ENCODE measurements around the gene MORN2. TPM values are rescaled to one million over a fixed set of nuclear protein-coding genes. Genes with fewer than 3 reads are reported as not detected.

Gene MORN2
- total and polyA plus RNA-seq, 9 of the 15 experiments (the other 6 are each of a cell fraction or from before 2014, with no cell fraction given) = 10.4 to 39.5 (median 20.8) TPM

GRCh38 chr2:38850045-38850444, 25.7 kb upstream of the MORN2 start:
- ATAC-seq (no peak), FAIRE-seq (no peak), DNase-seq (ENCODE audit: extremely low read depth in 1 of 4, low spot score in 3 of 4) (no peak)
- Histone ChIP-seq H4K20me1 (replicated peaks; ENCODE audit: control insufficient read depth, insufficient read depth, low read length) (no peaks in the 10 kb centered on the region), H3K9me3 (replicated peaks; ENCODE audit: control insufficient read depth, insufficient read depth, low read depth, low read length) (no peaks in the 10 kb centered on the region), H3K4me2 (ENCODE audit: insufficient read depth, low read length) (no peak overlapping the region), H3K9ac (ENCODE audit: insufficient read depth in 1 of 2, low read depth in 2 of 2, low read length in 2 of 2) (no peak overlapping the region), H3K4me3 (no peak overlapping the region), H3K36me3 (ENCODE audit: control insufficient read depth, insufficient read depth, low read length) (peaks cover 24% of the 10 kb centered on the region; the same call in 2 of the 3 replicates), H3K27me3 (ENCODE audit: control insufficient read depth in 2 of 2, insufficient read depth in 2 of 2, low read length in 2 of 2) (no peaks in the 10 kb centered on the region), H3K9me1 (ENCODE audit: control insufficient read depth, insufficient read depth, low read length) (no peaks in the 10 kb centered on the region), H2AFZ (ENCODE audit: low read depth, low read length) (no peak overlapping the region), H3K4me1 (replicated peaks in 1 of 2; ENCODE audit: control insufficient read depth in 2 of 2, insufficient read depth in 2 of 2, low read length in 2 of 2) (no peaks in the 10 kb centered on the region), H3K27ac (ENCODE audit: extremely low read depth, low read depth, low read length) (no peak overlapping the region), H3K79me2 (ENCODE audit: control insufficient read depth, insufficient read depth, low read length) (no peaks in the 10 kb centered on the region)
- no peak for TF ChIP-seq HNRNPH1 (optimal IDR thresholded peaks at IDR 0.05; ENCODE audit: low read depth, low read length)
- no peak for TF ChIP-seq MCM3 (IDR thresholded peaks at IDR 0.05)
- no peak for TF ChIP-seq ZNF277 (CRISPR knock-in tag; IDR thresholded peaks at IDR 0.05; ENCODE audit: borderline replicate concordance)
- no peak for TF ChIP-seq ELF4 (CRISPR knock-in tag; IDR thresholded peaks at IDR 0.05)
- TF ChIP-seq POLR3A (IDR thresholded peaks at IDR 0.05; ENCODE audit: borderline replicate concordance, extremely low read depth, insufficient read depth, insufficient read length) = no peak
- TF ChIP-seq WHSC1 (IDR thresholded peaks at IDR 0.05; ENCODE audit: low read length) = no peak
- no peak for TF ChIP-seq XRCC5 (IDR thresholded peaks at IDR 0.05; ENCODE audit: low read depth, low read length)
- TF ChIP-seq ZNF785 (CRISPR knock-in tag; IDR thresholded peaks at IDR 0.05) = no peak
- TF ChIP-seq ZNF224 (CRISPR knock-in tag; IDR thresholded peaks at IDR 0.05) = no peak
- no peak for TF ChIP-seq TCF7L2 (IDR thresholded peaks at IDR 0.05; ENCODE audit: low read depth, low read length)
- TF ChIP-seq MLLT1 (IDR thresholded peaks at IDR 0.05) = no peak
- no peak for TF ChIP-seq ZNF449 (CRISPR knock-in tag; IDR thresholded peaks at IDR 0.05)
- TF ChIP-seq ZNF76 (CRISPR knock-in tag; IDR thresholded peaks at IDR 0.05; ENCODE audit: borderline replicate concordance) = no peak
- no peak for TF ChIP-seq ZNF324 (CRISPR knock-in tag; IDR thresholded peaks at IDR 0.05)
- no peak for TF ChIP-seq MCM5 (IDR thresholded peaks at IDR 0.05; ENCODE audit: low read depth)
- no peak for TF ChIP-seq FOS (IDR thresholded peaks at IDR 0.05; ENCODE audit: extremely low read depth, insufficient read length)
- intact Hi-C loops (cut with micrococcal nuclease) = no loop called here
- CTCF ChIA-PET (ENCODE audit: low intra/inter-chr PET ratio) = no interaction called here
- POLR2A ChIA-PET = interaction anchor here (0.6 kb wide), 2 partner anchors 102 to 665 kb away, joined by 3 to 4 read pairs; no protein-coding TSS in a partner anchor
- 38% methylated on average over 3 of the region's 3 CpGs for WGBS (ENCODE audit: insufficient coverage, low coverage, missing lambda C conversion rate)
- no TSS peak for BruUV-seq (replicated peaks)
- in situ Hi-C loops (cut with MboI) = no loop called here

All from K562 (cell line).